SK-N-SH (cell line): Measurements from ENCODE around the gene POLD4.

ENCODE experiments used
- TF ChIP-seq, protein P1 (sequence below): IDR thresholded peaks from 2 replicates; pipeline ENCODE4 v1.6.1; 2012; ENCODE audit warnings: mild to moderate bottlenecking, low read depth, low read length, moderate library complexity
- TF ChIP-seq, protein P2 (sequence below): fragments of 200-600 bp; sonication (generic); IDR thresholded peaks from 2 replicates; pipeline ENCODE4 v1.6.1; 2017; ENCODE audit warnings: antibody characterized with exemption, mild to moderate bottlenecking, moderate library complexity

DNA sequence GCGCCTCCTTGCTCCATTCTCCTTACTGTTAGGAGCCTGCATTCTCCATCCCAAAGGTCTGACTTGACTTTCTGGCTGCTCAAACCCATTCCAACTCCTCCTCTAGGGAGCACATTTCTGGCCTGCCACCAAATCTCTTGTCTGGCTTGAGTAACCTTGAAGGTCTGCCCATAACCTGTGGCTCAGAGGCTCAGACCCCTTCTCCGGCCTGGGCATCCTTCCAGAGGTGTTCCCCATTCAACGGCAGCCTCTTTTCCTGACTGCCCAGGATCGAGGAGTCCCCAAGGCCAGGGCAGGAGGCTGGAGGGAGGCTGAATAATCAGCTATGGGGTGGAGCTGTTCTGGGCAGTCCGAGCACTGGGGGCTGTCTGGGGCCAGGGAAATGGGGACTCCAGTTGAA is 40.6 kb upstream of the POLD4 start:
- TF ChIP-seq, protein P1, sequence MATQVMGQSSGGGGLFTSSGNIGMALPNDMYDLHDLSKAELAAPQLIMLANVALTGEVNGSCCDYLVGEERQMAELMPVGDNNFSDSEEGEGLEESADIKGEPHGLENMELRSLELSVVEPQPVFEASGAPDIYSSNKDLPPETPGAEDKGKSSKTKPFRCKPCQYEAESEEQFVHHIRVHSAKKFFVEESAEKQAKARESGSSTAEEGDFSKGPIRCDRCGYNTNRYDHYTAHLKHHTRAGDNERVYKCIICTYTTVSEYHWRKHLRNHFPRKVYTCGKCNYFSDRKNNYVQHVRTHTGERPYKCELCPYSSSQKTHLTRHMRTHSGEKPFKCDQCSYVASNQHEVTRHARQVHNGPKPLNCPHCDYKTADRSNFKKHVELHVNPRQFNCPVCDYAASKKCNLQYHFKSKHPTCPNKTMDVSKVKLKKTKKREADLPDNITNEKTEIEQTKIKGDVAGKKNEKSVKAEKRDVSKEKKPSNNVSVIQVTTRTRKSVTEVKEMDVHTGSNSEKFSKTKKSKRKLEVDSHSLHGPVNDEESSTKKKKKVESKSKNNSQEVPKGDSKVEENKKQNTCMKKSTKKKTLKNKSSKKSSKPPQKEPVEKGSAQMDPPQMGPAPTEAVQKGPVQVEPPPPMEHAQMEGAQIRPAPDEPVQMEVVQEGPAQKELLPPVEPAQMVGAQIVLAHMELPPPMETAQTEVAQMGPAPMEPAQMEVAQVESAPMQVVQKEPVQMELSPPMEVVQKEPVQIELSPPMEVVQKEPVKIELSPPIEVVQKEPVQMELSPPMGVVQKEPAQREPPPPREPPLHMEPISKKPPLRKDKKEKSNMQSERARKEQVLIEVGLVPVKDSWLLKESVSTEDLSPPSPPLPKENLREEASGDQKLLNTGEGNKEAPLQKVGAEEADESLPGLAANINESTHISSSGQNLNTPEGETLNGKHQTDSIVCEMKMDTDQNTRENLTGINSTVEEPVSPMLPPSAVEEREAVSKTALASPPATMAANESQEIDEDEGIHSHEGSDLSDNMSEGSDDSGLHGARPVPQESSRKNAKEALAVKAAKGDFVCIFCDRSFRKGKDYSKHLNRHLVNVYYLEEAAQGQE: no peak
- TF ChIP-seq, protein P2, sequence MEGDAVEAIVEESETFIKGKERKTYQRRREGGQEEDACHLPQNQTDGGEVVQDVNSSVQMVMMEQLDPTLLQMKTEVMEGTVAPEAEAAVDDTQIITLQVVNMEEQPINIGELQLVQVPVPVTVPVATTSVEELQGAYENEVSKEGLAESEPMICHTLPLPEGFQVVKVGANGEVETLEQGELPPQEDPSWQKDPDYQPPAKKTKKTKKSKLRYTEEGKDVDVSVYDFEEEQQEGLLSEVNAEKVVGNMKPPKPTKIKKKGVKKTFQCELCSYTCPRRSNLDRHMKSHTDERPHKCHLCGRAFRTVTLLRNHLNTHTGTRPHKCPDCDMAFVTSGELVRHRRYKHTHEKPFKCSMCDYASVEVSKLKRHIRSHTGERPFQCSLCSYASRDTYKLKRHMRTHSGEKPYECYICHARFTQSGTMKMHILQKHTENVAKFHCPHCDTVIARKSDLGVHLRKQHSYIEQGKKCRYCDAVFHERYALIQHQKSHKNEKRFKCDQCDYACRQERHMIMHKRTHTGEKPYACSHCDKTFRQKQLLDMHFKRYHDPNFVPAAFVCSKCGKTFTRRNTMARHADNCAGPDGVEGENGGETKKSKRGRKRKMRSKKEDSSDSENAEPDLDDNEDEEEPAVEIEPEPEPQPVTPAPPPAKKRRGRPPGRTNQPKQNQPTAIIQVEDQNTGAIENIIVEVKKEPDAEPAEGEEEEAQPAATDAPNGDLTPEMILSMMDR: no peak
